Choroid plexus epithelial cell (primary cell): ENCODE measurements around the gene MAPK6.

Experiments used
- DNase-seq: peaks from one replicate; pipeline ENCODE4 v3.0.0-alpha.2; 2010; ENCODE audit warnings: low read depth
- H3K4me3 ChIP-seq: 2 replicates; pipeline ENCODE4 v1.5.1; 2011; ENCODE audit warnings: low read depth, mild to moderate bottlenecking, control low read depth, low read length, moderate library complexity
- CTCF ChIP-seq: conservative IDR thresholded peaks from 2 replicates; pipeline ENCODE4 v1.5.1; 2011; ENCODE audit warnings: low read depth, mild to moderate bottlenecking, control low read depth, inconsistent platforms, low read length, moderate library complexity

MAPK6 gene

GRCh38 chr15:52010633-52011595 lies 8.1 kb upstream of the MAPK6 start:
- no peak overlapping the region for H3K4me3 ChIP-seq
- TF ChIP-seq CTCF = no peak
- DNase-seq = peak; percentile 92

GRCh38 chr15:52011711-52012144 lies 7.3 kb upstream of the MAPK6 start:
- no peak for DNase-seq
- TF ChIP-seq CTCF = no peak

GRCh38 chr15:52012210-52012609 lies 6.8 kb upstream of the MAPK6 start:
- no peak for TF ChIP-seq CTCF
- no peak for DNase-seq
- no peak overlapping the region for H3K4me3 ChIP-seq

More at GRCh38 chr15:52011711-52012144, 7.3 kb upstream of the MAPK6 start:
- no peak overlapping the region for H3K4me3 ChIP-seq

- TF ChIP-seq CTCF = no peak
- H3K4me3 ChIP-seq = no peak overlapping the region
- peak; percentile 38 for DNase-seq
Measured at GRCh38 chr15:52013151-52013791, 5.7 kb upstream of the MAPK6 start.

GRCh38 chr15:52014616-52015015 lies 4.4 kb upstream of the MAPK6 start:
- TF ChIP-seq CTCF = no peak
- DNase-seq = no peak
- H3K4me3 ChIP-seq = no peak overlapping the region

GRCh38 chr15:52016316-52016715 lies 2.7 kb upstream of the MAPK6 start:
- TF ChIP-seq CTCF = no peak
- H3K4me3 ChIP-seq = no peak overlapping the region
- no peak for DNase-seq
